GM20000 (cell line): ENCODE measurements around the gene VAV1.
A peak's percentile ranks its signal among the peaks of the same experiment; 100 is the strongest.
"Not testable (repeated sequence)": the region's sequence is repeated elsewhere in the genome, so short reads cannot be mapped to it uniquely, and the experiment has no call there.

Experiments used
- DNase-seq: peaks from one replicate; pipeline ENCODE4 v3.0.0; 2012; ENCODE audit warnings: low spot score
- TF ChIP-seq, protein P1 (sequence below): IDR thresholded peaks from 2 replicates; pipeline ENCODE4 v1.5.1; 2012; ENCODE audit warnings: mild to moderate bottlenecking, control low read depth; ENCODE audit errors: extremely low read depth, missing control alignments

Gene VAV1

GRCh38 chr19:6828698-6829633 lies 56.5 kb downstream of the VAV1 start:
- TF ChIP-seq, protein P1, sequence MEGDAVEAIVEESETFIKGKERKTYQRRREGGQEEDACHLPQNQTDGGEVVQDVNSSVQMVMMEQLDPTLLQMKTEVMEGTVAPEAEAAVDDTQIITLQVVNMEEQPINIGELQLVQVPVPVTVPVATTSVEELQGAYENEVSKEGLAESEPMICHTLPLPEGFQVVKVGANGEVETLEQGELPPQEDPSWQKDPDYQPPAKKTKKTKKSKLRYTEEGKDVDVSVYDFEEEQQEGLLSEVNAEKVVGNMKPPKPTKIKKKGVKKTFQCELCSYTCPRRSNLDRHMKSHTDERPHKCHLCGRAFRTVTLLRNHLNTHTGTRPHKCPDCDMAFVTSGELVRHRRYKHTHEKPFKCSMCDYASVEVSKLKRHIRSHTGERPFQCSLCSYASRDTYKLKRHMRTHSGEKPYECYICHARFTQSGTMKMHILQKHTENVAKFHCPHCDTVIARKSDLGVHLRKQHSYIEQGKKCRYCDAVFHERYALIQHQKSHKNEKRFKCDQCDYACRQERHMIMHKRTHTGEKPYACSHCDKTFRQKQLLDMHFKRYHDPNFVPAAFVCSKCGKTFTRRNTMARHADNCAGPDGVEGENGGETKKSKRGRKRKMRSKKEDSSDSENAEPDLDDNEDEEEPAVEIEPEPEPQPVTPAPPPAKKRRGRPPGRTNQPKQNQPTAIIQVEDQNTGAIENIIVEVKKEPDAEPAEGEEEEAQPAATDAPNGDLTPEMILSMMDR: no peak
- peak; percentile 56 for DNase-seq

GRCh38 chr19:6829829-6830228 lies 57.3 kb downstream of the VAV1 start:
- DNase-seq: not testable (repeated sequence)

- DNase-seq: not testable (repeated sequence)
Measured at GRCh38 chr19:6831084-6831483, 58.6 kb downstream of the VAV1 start.

GRCh38 chr19:6832412-6832811 lies 59.9 kb downstream of the VAV1 start:
- no peak for DNase-seq
- TF ChIP-seq, protein P1: no peak

GRCh38 chr19:6833166-6833790 lies 60.8 kb downstream of the VAV1 start:
- no peak for DNase-seq
- TF ChIP-seq, protein P1: no peak

GRCh38 chr19:6834433-6834832 lies 61.9 kb downstream of the VAV1 start:
- no peak for DNase-seq
- TF ChIP-seq, protein P1: no peak

- TF ChIP-seq, protein P1: no peak
- no peak for DNase-seq
Measured at GRCh38 chr19:6835501-6835900, 63.0 kb downstream of the VAV1 start.

- DNase-seq: no peak
- TF ChIP-seq, protein P1: no peak
Measured at GRCh38 chr19:6837525-6837924, 65.0 kb downstream of the VAV1 start.
